Trophoblast cell (in vitro differentiated cells and primary cell): ENCODE results near the gene OR6C68.
"Not testable (repeated sequence)": the region's sequence is repeated elsewhere in the genome, so short reads cannot be mapped to it uniquely, and the experiment has no call there.

Experiments
- DNase-seq, 2 donors: peaks; one replicate each; pipeline ENCODE4 v3.0.0-alpha.2; 2016
- H2AFZ ChIP-seq: 2 replicates; pipeline ENCODE4 v1.6.1; 2013; ENCODE audit warnings: low read length, moderate library complexity, mild to moderate bottlenecking; ENCODE audit not compliant: insufficient read depth, poor library complexity
- H2AK5ac ChIP-seq: 2 replicates; pipeline ENCODE4 v1.6.1; 2013; ENCODE audit warnings: mild to moderate bottlenecking, low read length
- H2BK120ac ChIP-seq: 2 replicates; pipeline ENCODE4 v1.6.1; 2013; ENCODE audit warnings: low read length, mild to moderate bottlenecking, moderate library complexity; ENCODE audit not compliant: insufficient read depth, poor library complexity
- H2BK12ac ChIP-seq: 2 replicates; pipeline ENCODE4 v1.6.1; 2013; ENCODE audit warnings: mild to moderate bottlenecking, low read length, moderate library complexity
- H2BK5ac ChIP-seq: 2 replicates; pipeline ENCODE4 v1.6.1; 2013; ENCODE audit warnings: low read length, low read depth, moderate library complexity, mild to moderate bottlenecking; ENCODE audit not compliant: poor library complexity
- H3K14ac ChIP-seq: 2 replicates; pipeline ENCODE4 v1.6.1; 2013; ENCODE audit warnings: mild to moderate bottlenecking, low read length
- H3K18ac ChIP-seq: 2 replicates; pipeline ENCODE4 v1.6.1; 2013; ENCODE audit warnings: mild to moderate bottlenecking, low read length
- H3K23ac ChIP-seq: 2 replicates; pipeline ENCODE4 v1.6.1; 2013; ENCODE audit warnings: low read length
- H3K27ac ChIP-seq: 2 replicates; pipeline ENCODE4 v1.5.1; 2013; ENCODE audit warnings: low read depth, mild to moderate bottlenecking, inconsistent platforms, low read length, moderate library complexity
- H3K27me3 ChIP-seq: 2 replicates; pipeline ENCODE4 v1.6.1; 2013; ENCODE audit warnings: inconsistent platforms, mild to moderate bottlenecking, low read length, moderate library complexity; ENCODE audit not compliant: insufficient read depth
- H3K36me3 ChIP-seq, 2 experiments: 1 replicate in 1 of 2; 2 replicates in 1 of 2; pipeline ENCODE4 v1.6.1; 2013; ENCODE audit warnings: low read length in 2 of 2, mild to moderate bottlenecking in 2 of 2, moderate library complexity in 1 of 2; ENCODE audit not compliant: insufficient read depth in 2 of 2, control insufficient read depth in 1 of 2
- H3K4ac ChIP-seq: 2 replicates; pipeline ENCODE4 v1.6.1; 2013; ENCODE audit warnings: low read depth, mild to moderate bottlenecking, low read length, moderate library complexity
- H3K4me1 ChIP-seq, 2 experiments: 1 replicate in 1 of 2; 2 replicates in 1 of 2; pipeline ENCODE4 v1.6.1; 2013; ENCODE audit warnings: low read length in 2 of 2, mild to moderate bottlenecking in 2 of 2, moderate library complexity in 1 of 2; ENCODE audit not compliant: insufficient read depth in 2 of 2, control insufficient read depth in 1 of 2
- H3K4me2 ChIP-seq: 2 replicates; pipeline ENCODE4 v1.6.1; 2013; ENCODE audit warnings: inconsistent platforms, mild to moderate bottlenecking, low read length, moderate library complexity
- H3K4me3 ChIP-seq: 2 replicates; pipeline ENCODE4 v1.5.1; 2013; ENCODE audit warnings: mild to moderate bottlenecking, low read depth, low read length, inconsistent platforms
- H3K79me1 ChIP-seq: one replicate; pipeline ENCODE4 v1.6.1; 2013; ENCODE audit warnings: low read length
- H3K79me2 ChIP-seq: 2 replicates; pipeline ENCODE4 v1.6.1; 2013; ENCODE audit warnings: low read length, mild to moderate bottlenecking; ENCODE audit not compliant: control insufficient read depth, insufficient read depth, poor library complexity
- H3K9ac ChIP-seq: 2 replicates; pipeline ENCODE4 v1.6.1; 2013; ENCODE audit warnings: mild to moderate bottlenecking, low read length
- H3K9me3 ChIP-seq: 2 replicates; pipeline ENCODE4 v1.6.1; 2013; ENCODE audit warnings: low read depth, mild to moderate bottlenecking, control low read depth, inconsistent platforms, low read length; ENCODE audit not compliant: insufficient read depth
- H4K12ac ChIP-seq: 2 replicates; pipeline ENCODE4 v1.6.1; 2013; ENCODE audit warnings: low read depth, mild to moderate bottlenecking, low read length, moderate library complexity
- H4K8ac ChIP-seq: 2 replicates; pipeline ENCODE4 v1.6.1; 2013; ENCODE audit warnings: low read depth, mild to moderate bottlenecking, low read length, moderate library complexity
- H4K91ac ChIP-seq: one replicate; pipeline ENCODE4 v1.6.1; 2013; ENCODE audit warnings: low read depth, mild to moderate bottlenecking, low read length, moderate library complexity
- WGBS: extraction: QIAGEN DNeasy Blood & Tissue Kit; methylation state at CpG from one replicate; pipeline ENCODE4 v1.1.7; 2013; ENCODE audit warnings: missing lambda C conversion rate; ENCODE audit not compliant: insufficient read length, insufficient coverage; ENCODE audit errors: extremely low coverage; 5-methylcytosine and 5-hydroxymethylcytosine counted together

OR6C68 gene

GRCh38 chr12:55470088-55470829, 21.9 kb upstream of the OR6C68 start, which contains the start of gene OR6C70:
TSS of gene OR6C70 (minus strand) at chr12:55470138. CDS start at chr12:55470138, 0 bp downstream.
- H3K79me2 ChIP-seq: no peaks in the 10 kb centered on the region
- no peaks in the 10 kb centered on the region for H3K9me3 ChIP-seq
- no CpG with 5 or more reads among the region's 3 CpGs for WGBS
- no peak within 1 kb of the TSS for H3K4me2 ChIP-seq
- no peak within 1 kb of the TSS for H4K12ac ChIP-seq
- no peaks in the 10 kb centered on the region for H3K27me3 ChIP-seq
- no peak within 1 kb of the TSS for H2BK120ac ChIP-seq
- H4K8ac ChIP-seq: no peak within 1 kb of the TSS
- no peak within 1 kb of the TSS for H2BK12ac ChIP-seq
- H3K27ac ChIP-seq: no peak within 1 kb of the TSS
- no peak within 1 kb of the TSS for H3K9ac ChIP-seq
- H3K4me3 ChIP-seq: no peak within 1 kb of the TSS
- no peaks in the 10 kb centered on the region for H3K4me1 ChIP-seq
- no peak within 1 kb of the TSS for H2BK5ac ChIP-seq
- H3K18ac ChIP-seq: no peak within 1 kb of the TSS
- H4K91ac ChIP-seq: no peak within 1 kb of the TSS
- no peak within 1 kb of the TSS for H3K4ac ChIP-seq
- peak; percentile 1 to 44 for DNase-seq
- no peaks in the 10 kb centered on the region for H3K79me1 ChIP-seq
- H3K14ac ChIP-seq: no peak within 1 kb of the TSS
- no peak within 1 kb of the TSS for H2AFZ ChIP-seq
- H2AK5ac ChIP-seq: no peak within 1 kb of the TSS
- no peaks in the 10 kb centered on the region for H3K36me3 ChIP-seq
- H3K23ac ChIP-seq: no peak within 1 kb of the TSS

DNA sequence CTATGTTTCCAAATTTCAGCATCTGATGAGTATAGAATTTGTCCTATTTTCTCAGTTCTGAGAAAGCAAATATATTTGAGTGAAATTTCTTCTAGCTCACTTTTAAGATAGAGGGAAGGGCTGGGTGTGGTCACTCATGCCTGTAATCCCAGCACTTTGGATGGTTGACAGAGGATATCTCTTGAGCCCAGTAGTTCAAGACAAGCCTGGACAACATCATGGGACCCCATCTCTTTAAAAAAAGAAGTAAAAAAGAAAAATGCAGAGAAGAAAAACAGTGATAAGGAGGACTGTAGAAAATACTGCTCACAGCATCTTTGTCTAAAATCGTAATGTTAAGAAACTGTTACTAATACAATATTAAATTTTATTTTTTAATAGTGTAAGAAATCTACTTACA, 19.9 kb upstream of the OR6C68 start:
- Histone ChIP-seq H3K9ac (no peak overlapping the region), H3K14ac (no peak overlapping the region), H3K9me3 (no peaks in the 10 kb centered on the region), H3K27ac (no peak overlapping the region), H3K4ac (no peak overlapping the region), H4K8ac (no peak overlapping the region), H2AK5ac (no peak overlapping the region), H2AFZ (no peak overlapping the region), H2BK120ac (no peak overlapping the region), H3K79me1 (no peaks in the 10 kb centered on the region), H3K4me2 (no peak overlapping the region), H3K36me3 (no peaks in the 10 kb centered on the region), H3K4me3 (no peak overlapping the region), H3K79me2 (no peaks in the 10 kb centered on the region), H2BK12ac (no peak overlapping the region), H3K27me3 (no peaks in the 10 kb centered on the region), H3K18ac (no peak overlapping the region), H4K91ac (no peak overlapping the region), H4K12ac (no peak overlapping the region), H2BK5ac (no peak overlapping the region), H3K4me1 (no peaks in the 10 kb centered on the region), H3K23ac (no peak overlapping the region)
- DNase-seq: no peak
- no CpG with 5 or more reads among the region's 1 CpG for WGBS

DNA sequence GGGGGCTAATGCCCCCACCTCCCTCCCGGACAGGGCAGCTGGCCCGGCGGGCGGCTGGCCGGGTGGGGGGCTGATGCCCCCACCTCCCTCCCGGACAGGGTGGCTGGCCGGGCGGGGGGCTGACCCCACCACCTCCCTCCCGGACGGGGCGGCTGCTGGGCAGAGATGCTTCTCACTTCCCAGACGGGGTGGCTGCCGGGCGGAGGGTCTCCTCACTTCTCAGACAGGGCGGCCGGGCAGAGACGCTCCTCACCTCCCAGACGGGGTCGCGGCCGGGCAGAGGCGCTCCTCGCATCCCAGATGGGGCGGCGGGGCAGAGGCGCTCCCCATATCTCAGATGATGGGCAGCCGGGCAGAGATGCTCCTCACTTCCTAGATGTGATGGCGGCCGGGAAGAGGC, 13.0 kb upstream of the OR6C68 start:
- H2AK5ac ChIP-seq, H3K23ac ChIP-seq, H3K27ac ChIP-seq, H3K4me3 ChIP-seq, H3K4me1 ChIP-seq, H4K91ac ChIP-seq, H3K79me2 ChIP-seq, H3K9ac ChIP-seq, H3K14ac ChIP-seq, H3K79me1 ChIP-seq, H4K12ac ChIP-seq, H4K8ac ChIP-seq, H3K4ac ChIP-seq, H2BK12ac ChIP-seq, H2BK5ac ChIP-seq, DNase-seq, H3K18ac ChIP-seq, H3K9me3 ChIP-seq, H3K4me2 ChIP-seq, H2AFZ ChIP-seq, H2BK120ac ChIP-seq, H3K27me3 ChIP-seq, H3K36me3 ChIP-seq: not testable (repeated sequence)
- WGBS: no CpG with 5 or more reads among the region's 29 CpGs

- not testable (repeated sequence) for H3K14ac ChIP-seq, DNase-seq, H3K9me3 ChIP-seq, H3K79me2 ChIP-seq, H3K4me2 ChIP-seq, H2AK5ac ChIP-seq, H3K27me3 ChIP-seq, H4K91ac ChIP-seq, H2BK120ac ChIP-seq, H3K18ac ChIP-seq, H2AFZ ChIP-seq, H3K79me1 ChIP-seq, H4K12ac ChIP-seq, H3K23ac ChIP-seq, H3K36me3 ChIP-seq, H3K4me3 ChIP-seq, H3K27ac ChIP-seq, H4K8ac ChIP-seq, H2BK12ac ChIP-seq, H3K4ac ChIP-seq, H3K4me1 ChIP-seq, H3K9ac ChIP-seq, H2BK5ac ChIP-seq
- no CpG with 5 or more reads among the region's 13 CpGs for WGBS
These were observed 7.9 kb upstream of the OR6C68 start for GRCh38 chr12:55484284-55484683.
